Trophoblast cell (in vitro differentiated cells and primary cell): ENCODE data around the gene TAF1B.
A peak's percentile ranks its signal among the peaks of the same experiment; 100 is the strongest.

Experiments used
- DNase-seq, 2 donors: peaks; one replicate each; pipeline ENCODE4 v3.0.0-alpha.2; 2016
- H2AFZ ChIP-seq: 2 replicates; pipeline ENCODE4 v1.6.1; 2013; ENCODE audit warnings: low read length, moderate library complexity, mild to moderate bottlenecking; ENCODE audit not compliant: insufficient read depth, poor library complexity
- H2AK5ac ChIP-seq: 2 replicates; pipeline ENCODE4 v1.6.1; 2013; ENCODE audit warnings: mild to moderate bottlenecking, low read length
- H2BK120ac ChIP-seq: 2 replicates; pipeline ENCODE4 v1.6.1; 2013; ENCODE audit warnings: low read length, mild to moderate bottlenecking, moderate library complexity; ENCODE audit not compliant: insufficient read depth, poor library complexity
- H2BK12ac ChIP-seq: 2 replicates; pipeline ENCODE4 v1.6.1; 2013; ENCODE audit warnings: mild to moderate bottlenecking, low read length, moderate library complexity
- H2BK5ac ChIP-seq: 2 replicates; pipeline ENCODE4 v1.6.1; 2013; ENCODE audit warnings: low read length, low read depth, moderate library complexity, mild to moderate bottlenecking; ENCODE audit not compliant: poor library complexity
- H3K14ac ChIP-seq: 2 replicates; pipeline ENCODE4 v1.6.1; 2013; ENCODE audit warnings: mild to moderate bottlenecking, low read length
- H3K18ac ChIP-seq: 2 replicates; pipeline ENCODE4 v1.6.1; 2013; ENCODE audit warnings: mild to moderate bottlenecking, low read length
- H3K23ac ChIP-seq: 2 replicates; pipeline ENCODE4 v1.6.1; 2013; ENCODE audit warnings: low read length
- H3K27ac ChIP-seq: 2 replicates; pipeline ENCODE4 v1.5.1; 2013; ENCODE audit warnings: low read depth, mild to moderate bottlenecking, inconsistent platforms, low read length, moderate library complexity
- H3K27me3 ChIP-seq: 2 replicates; pipeline ENCODE4 v1.6.1; 2013; ENCODE audit warnings: inconsistent platforms, mild to moderate bottlenecking, low read length, moderate library complexity; ENCODE audit not compliant: insufficient read depth
- H3K36me3 ChIP-seq, 2 experiments: 1 replicate in 1 of 2; 2 replicates in 1 of 2; pipeline ENCODE4 v1.6.1; 2013; ENCODE audit warnings: low read length in 2 of 2, mild to moderate bottlenecking in 2 of 2, moderate library complexity in 1 of 2; ENCODE audit not compliant: insufficient read depth in 2 of 2, control insufficient read depth in 1 of 2
- H3K4ac ChIP-seq: 2 replicates; pipeline ENCODE4 v1.6.1; 2013; ENCODE audit warnings: low read depth, mild to moderate bottlenecking, low read length, moderate library complexity
- H3K4me1 ChIP-seq, 2 experiments: 1 replicate in 1 of 2; 2 replicates in 1 of 2; pipeline ENCODE4 v1.6.1; 2013; ENCODE audit warnings: low read length in 2 of 2, mild to moderate bottlenecking in 2 of 2, moderate library complexity in 1 of 2; ENCODE audit not compliant: insufficient read depth in 2 of 2, control insufficient read depth in 1 of 2
- H3K4me2 ChIP-seq: 2 replicates; pipeline ENCODE4 v1.6.1; 2013; ENCODE audit warnings: inconsistent platforms, mild to moderate bottlenecking, low read length, moderate library complexity
- H3K4me3 ChIP-seq: 2 replicates; pipeline ENCODE4 v1.5.1; 2013; ENCODE audit warnings: mild to moderate bottlenecking, low read depth, low read length, inconsistent platforms
- H3K79me1 ChIP-seq: one replicate; pipeline ENCODE4 v1.6.1; 2013; ENCODE audit warnings: low read length
- H3K79me2 ChIP-seq: 2 replicates; pipeline ENCODE4 v1.6.1; 2013; ENCODE audit warnings: low read length, mild to moderate bottlenecking; ENCODE audit not compliant: control insufficient read depth, insufficient read depth, poor library complexity
- H3K9ac ChIP-seq: 2 replicates; pipeline ENCODE4 v1.6.1; 2013; ENCODE audit warnings: mild to moderate bottlenecking, low read length
- H3K9me3 ChIP-seq: 2 replicates; pipeline ENCODE4 v1.6.1; 2013; ENCODE audit warnings: low read depth, mild to moderate bottlenecking, control low read depth, inconsistent platforms, low read length; ENCODE audit not compliant: insufficient read depth
- H4K12ac ChIP-seq: 2 replicates; pipeline ENCODE4 v1.6.1; 2013; ENCODE audit warnings: low read depth, mild to moderate bottlenecking, low read length, moderate library complexity
- H4K8ac ChIP-seq: 2 replicates; pipeline ENCODE4 v1.6.1; 2013; ENCODE audit warnings: low read depth, mild to moderate bottlenecking, low read length, moderate library complexity
- H4K91ac ChIP-seq: one replicate; pipeline ENCODE4 v1.6.1; 2013; ENCODE audit warnings: low read depth, mild to moderate bottlenecking, low read length, moderate library complexity
- WGBS: extraction: QIAGEN DNeasy Blood & Tissue Kit; methylation state at CpG from one replicate; pipeline ENCODE4 v1.1.7; 2013; ENCODE audit warnings: missing lambda C conversion rate; ENCODE audit not compliant: insufficient read length, insufficient coverage; ENCODE audit errors: extremely low coverage; 5-methylcytosine and 5-hydroxymethylcytosine counted together

The TAF1B gene

GRCh38 chr2:9948721-9949120 is 105.4 kb downstream of the TAF1B start:
- no peak overlapping the region for H3K4me3 ChIP-seq
- no peak overlapping the region for H2BK12ac ChIP-seq
- H3K18ac ChIP-seq, result no peak overlapping the region
- H3K36me3 ChIP-seq, result no peaks in the 10 kb centered on the region
- H2BK120ac ChIP-seq, result no peak overlapping the region
- no peaks in the 10 kb centered on the region for H3K27me3 ChIP-seq
- H2AFZ ChIP-seq, result no peak overlapping the region
- no peak overlapping the region for H3K4me2 ChIP-seq
- H3K79me1 ChIP-seq, result peaks cover 17% of the 10 kb centered on the region
- peaks cover 3 to 4% of the 10 kb centered on the region in 2 experiments for H3K4me1 ChIP-seq
- no peak overlapping the region for H4K91ac ChIP-seq
- no peak overlapping the region for H3K23ac ChIP-seq
- H3K9me3 ChIP-seq, result no peaks in the 10 kb centered on the region
- no CpG with 5 or more reads among the region's 6 CpGs for WGBS
- H2BK5ac ChIP-seq, result no peak overlapping the region
- H4K12ac ChIP-seq, result no peak overlapping the region
- H3K4ac ChIP-seq, result no peak overlapping the region
- H2AK5ac ChIP-seq, result no peak overlapping the region
- peaks cover 10% of the 10 kb centered on the region for H3K79me2 ChIP-seq
- no peak overlapping the region for H4K8ac ChIP-seq
- H3K9ac ChIP-seq, result no peak overlapping the region
- no peak overlapping the region for H3K14ac ChIP-seq
- DNase-seq, result no peak
- H3K27ac ChIP-seq, result no peak overlapping the region

GRCh38 chr2:9949239-9949991 is 106.1 kb downstream of the TAF1B start:
- peaks cover 3 to 4% of the 10 kb centered on the region in 2 experiments for H3K4me1 ChIP-seq
- peak overlapping the region; percentile 16 for H3K4ac ChIP-seq
- DNase-seq, result peak; percentile 26 to 58
- no peaks in the 10 kb centered on the region for H3K27me3 ChIP-seq
- H3K4me2 ChIP-seq, result no peak overlapping the region
- no peak overlapping the region for H4K12ac ChIP-seq
- no peak overlapping the region for H3K27ac ChIP-seq
- WGBS, result no CpG with 5 or more reads among the region's 23 CpGs
- H2BK5ac ChIP-seq, result no peak overlapping the region
- H2AFZ ChIP-seq, result peak overlapping the region; percentile 39
- no peak overlapping the region for H3K23ac ChIP-seq
- H3K79me2 ChIP-seq, result peaks cover 10% of the 10 kb centered on the region
- peak overlapping the region; percentile 43 for H4K8ac ChIP-seq
- H3K9ac ChIP-seq, result no peak overlapping the region
- peak overlapping the region; percentile 87 for H2AK5ac ChIP-seq
- H3K79me1 ChIP-seq, result peaks cover 17% of the 10 kb centered on the region
- H2BK120ac ChIP-seq, result peak overlapping the region; percentile 55
- H3K14ac ChIP-seq, result peak overlapping the region; percentile 37
- peak overlapping the region; percentile 84 for H2BK12ac ChIP-seq
- peak overlapping the region; percentile 30 for H3K18ac ChIP-seq
- H3K9me3 ChIP-seq, result no peaks in the 10 kb centered on the region
- H4K91ac ChIP-seq, result no peak overlapping the region
- H3K4me3 ChIP-seq, result no peak overlapping the region
- H3K36me3 ChIP-seq, result no peaks in the 10 kb centered on the region

DNA sequence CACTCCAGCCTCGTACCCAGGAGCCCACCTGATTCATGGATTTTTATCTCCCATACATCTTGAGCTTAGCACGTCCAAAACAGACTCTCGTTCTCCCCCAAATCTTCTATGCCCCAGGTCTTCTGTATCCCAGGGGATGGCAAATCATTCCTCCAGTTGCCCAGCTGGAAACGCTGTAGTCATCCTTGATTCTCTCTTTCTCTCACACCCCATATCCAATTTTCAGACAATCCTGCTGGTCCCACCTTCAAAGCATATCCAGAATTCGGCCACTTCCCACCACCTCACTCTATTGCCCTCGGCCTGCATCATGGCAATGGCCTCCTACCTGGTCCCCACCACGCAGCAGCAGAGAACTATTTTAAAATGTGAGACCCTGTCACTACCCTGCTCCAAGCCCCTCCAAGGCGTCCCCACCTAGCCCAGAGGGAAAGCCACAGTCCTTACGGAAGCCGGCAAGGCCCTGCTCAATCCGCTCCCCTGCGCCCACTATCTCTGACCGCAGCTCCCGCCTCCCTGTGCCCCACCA is 106.8 kb downstream of the TAF1B start:
- no peak overlapping the region for H3K27ac ChIP-seq
- H3K9ac ChIP-seq, result no peak overlapping the region
- peak in 1 of 2 donors; percentile 39 for DNase-seq
- H3K36me3 ChIP-seq, result peaks cover 0 to 2% of the 10 kb centered on the region in 2 experiments
- H4K91ac ChIP-seq, result peak overlapping the region; percentile 87
- H3K14ac ChIP-seq, result peak overlapping the region; percentile 72
- H3K18ac ChIP-seq, result no peak overlapping the region
- WGBS, result no CpG with 5 or more reads among the region's 14 CpGs
- H3K27me3 ChIP-seq, result no peaks in the 10 kb centered on the region
- peak overlapping the region; percentile 62 for H3K4me2 ChIP-seq
- H3K23ac ChIP-seq, result no peak overlapping the region
- no peak overlapping the region for H2BK120ac ChIP-seq
- H2BK5ac ChIP-seq, result no peak overlapping the region
- H2BK12ac ChIP-seq, result peak overlapping the region; percentile 6
- peaks cover 3 to 4% of the 10 kb centered on the region in 2 experiments for H3K4me1 ChIP-seq
- no peak overlapping the region for H4K12ac ChIP-seq
- H3K4me3 ChIP-seq, result no peak overlapping the region
- H2AFZ ChIP-seq, result peak overlapping the region; percentile 85
- H3K79me2 ChIP-seq, result peaks cover 11% of the 10 kb centered on the region
- H3K4ac ChIP-seq, result no peak overlapping the region
- peak overlapping the region; percentile 89 for H4K8ac ChIP-seq
- H2AK5ac ChIP-seq, result no peak overlapping the region
- H3K79me1 ChIP-seq, result peaks cover 19% of the 10 kb centered on the region
- no peaks in the 10 kb centered on the region for H3K9me3 ChIP-seq

- Histone ChIP-seq H4K12ac (peak overlapping the region; percentile 58), H3K4me1 (peaks cover 3 to 4% of the 10 kb centered on the region in 2 experiments)
- WGBS, result no CpG with 5 or more reads among the region's 76 CpGs
These were observed 107.4 kb downstream of the TAF1B start for GRCh38 chr2:9950521-9951271.

More at GRCh38 chr2:9950521-9951271, 107.4 kb downstream of the TAF1B start:
- H3K27me3 ChIP-seq, result no peaks in the 10 kb centered on the region
- no peak overlapping the region for H3K23ac ChIP-seq
- H4K91ac ChIP-seq, result peak overlapping the region; percentile 87
- peak overlapping the region; percentile 89 for H3K9ac ChIP-seq
- H2BK120ac ChIP-seq, result peak overlapping the region; percentile 59
- H3K4me2 ChIP-seq, result peak overlapping the region; percentile 62
- peak overlapping the region; percentile 76 for H2BK12ac ChIP-seq
- peaks cover 19% of the 10 kb centered on the region for H3K79me1 ChIP-seq
- peak overlapping the region; percentile 41 for H3K4ac ChIP-seq
- H2BK5ac ChIP-seq, result peak overlapping the region; percentile 85
- H2AK5ac ChIP-seq, result no peak overlapping the region
- H3K14ac ChIP-seq, result peak overlapping the region; percentile 72
- H3K4me3 ChIP-seq, result peak overlapping the region; percentile 89
- H3K18ac ChIP-seq, result peak overlapping the region; percentile 81
- peaks cover 13% of the 10 kb centered on the region for H3K79me2 ChIP-seq
- peak overlapping the region; percentile 89 for H4K8ac ChIP-seq
- H3K9me3 ChIP-seq, result no peaks in the 10 kb centered on the region
- H2AFZ ChIP-seq, result peak overlapping the region; percentile 85
- DNase-seq, result peak; percentile 40 to 61
- H3K27ac ChIP-seq, result peak overlapping the region; percentile 64
- H3K36me3 ChIP-seq, result peaks cover 0 to 7% of the 10 kb centered on the region in 2 experiments
